ENCODE measurements around the gene CALU. TPM values are rescaled to one million over a fixed set of nuclear protein-coding genes. Genes with fewer than 3 reads are reported as not detected.

Gene CALU
- total and polyA plus RNA-seq, 2 experiments from 2014 or later, result 1,589 to 1,706 TPM

DNA sequence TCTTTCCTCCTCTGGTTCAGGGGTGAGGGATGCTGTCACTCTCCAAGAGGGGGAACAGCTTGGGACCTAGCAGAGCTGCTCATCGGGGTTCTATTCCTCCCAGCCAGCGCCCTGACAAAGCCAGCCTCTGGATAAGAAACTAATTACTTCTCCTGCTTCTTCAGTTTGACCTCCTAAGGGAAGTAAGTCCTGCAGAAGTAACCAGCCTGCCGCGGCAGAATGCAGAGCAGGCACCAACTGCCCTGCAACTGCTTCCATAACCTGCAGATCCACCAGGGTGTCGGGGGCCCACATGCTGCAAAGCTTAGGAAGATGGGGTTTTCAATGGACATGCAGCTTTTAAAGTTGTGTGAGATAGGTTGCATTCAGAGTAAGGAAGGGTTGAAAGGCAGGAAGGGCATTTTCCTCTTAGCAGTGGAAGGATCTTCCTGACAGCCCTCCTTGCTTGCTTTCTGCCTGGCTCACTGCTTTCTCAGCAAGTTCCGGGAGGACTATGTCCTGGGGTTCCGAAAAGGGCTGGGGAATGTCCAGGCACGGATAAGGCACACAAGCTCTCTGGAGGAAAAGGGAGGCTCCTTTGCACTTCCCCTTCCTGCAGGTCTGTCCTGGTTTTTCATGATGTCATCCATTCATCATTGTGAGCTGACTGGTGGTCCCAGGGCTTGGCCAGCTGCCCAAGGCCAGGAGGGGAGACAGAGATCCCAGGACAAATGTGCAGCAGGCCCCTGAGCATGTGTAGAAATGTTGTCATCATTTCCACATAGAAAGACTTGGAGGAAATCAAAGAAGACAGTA is 24.3 kb upstream of the CALU start:
- no peak overlapping the region for H3K4me3 ChIP-seq
- no peaks in the 10 kb centered on the region for H3K9me2 ChIP-seq (ENCODE audit: insufficient read depth)
- no peaks in the 10 kb centered on the region for H3K27me3 ChIP-seq (replicated peaks; ENCODE audit: insufficient read depth)
- no peaks in the 10 kb centered on the region for H3K79me2 ChIP-seq (ENCODE audit: insufficient read depth)
- WGBS, 2 experiments (ENCODE audit: low coverage in 1 of 2, low lambda C conversion rate in 2 of 2, missing lambda C conversion rate in 2 of 2), result 85% methylated on average over 8 of the region's 8 CpGs
- in situ Hi-C loops (cut with MboI), result no loop called here
- TF ChIP-seq EZH2phosphoT487 (IDR thresholded peaks at IDR 0.05; ENCODE audit: insufficient read depth, low read depth), result no peak
- no peak for TF ChIP-seq EZH2 (IDR thresholded peaks at IDR 0.05; ENCODE audit: insufficient read depth, poor library complexity, severe bottlenecking)
- H3K36me3 ChIP-seq (ENCODE audit: low read depth), result no peaks in the 10 kb centered on the region
- 0 out of 2 replicates have a peak, but pooled peaks cover 8% of the 10 kb centered on the region for H3K4me1 ChIP-seq (ENCODE audit: insufficient read depth)
- no peaks in the 10 kb centered on the region for H4K20me1 ChIP-seq (ENCODE audit: insufficient read depth)
- no peak overlapping the region for H3K9ac ChIP-seq
- no peaks in the 10 kb centered on the region for H3F3A ChIP-seq (ENCODE audit: insufficient read depth)
- H3K4me2 ChIP-seq (ENCODE audit: unreplicated experiment), result no peak overlapping the region
- no peaks in the 10 kb centered on the region for H3K9me3 ChIP-seq (ENCODE audit: low read depth)
- no peak for DNase-seq
- H2AFZ ChIP-seq, result no peak overlapping the region
- H3K27ac ChIP-seq, result no peak overlapping the region

GRCh38 chr7:128718967-128719642 is 20.1 kb upstream of the CALU start:
- Histone ChIP-seq H3K9me3 (ENCODE audit: low read depth) (no peaks in the 10 kb centered on the region), H3F3A (ENCODE audit: insufficient read depth) (no peaks in the 10 kb centered on the region), H4K20me1 (ENCODE audit: insufficient read depth) (no peaks in the 10 kb centered on the region), H3K79me2 (ENCODE audit: insufficient read depth) (no peaks in the 10 kb centered on the region), H3K4me3 (no peak overlapping the region), H3K9me2 (ENCODE audit: insufficient read depth) (no peaks in the 10 kb centered on the region), H3K36me3 (ENCODE audit: low read depth) (no peaks in the 10 kb centered on the region), H3K27me3 (replicated peaks; ENCODE audit: insufficient read depth) (no peaks in the 10 kb centered on the region), H2AFZ (no peak overlapping the region), H3K4me1 (ENCODE audit: insufficient read depth) (no peaks in the 10 kb centered on the region), H3K9ac (no peak overlapping the region), H3K4me2 (ENCODE audit: unreplicated experiment) (no peak overlapping the region), H3K27ac (no peak overlapping the region)
- in situ Hi-C loops (cut with MboI), result no loop called here
- TF ChIP-seq EZH2phosphoT487 (IDR thresholded peaks at IDR 0.05; ENCODE audit: insufficient read depth, low read depth) (no peak), EZH2 (IDR thresholded peaks at IDR 0.05; ENCODE audit: insufficient read depth, poor library complexity, severe bottlenecking) (no peak)
- 82 to 89% methylated on average over 6 of the region's 6 CpGs for WGBS, 2 experiments (ENCODE audit: low coverage in 1 of 2, low lambda C conversion rate in 2 of 2, missing lambda C conversion rate in 2 of 2)
- no peak for DNase-seq

- H3K4me3 ChIP-seq, result no peak overlapping the region
- TF ChIP-seq EZH2 (IDR thresholded peaks at IDR 0.05; ENCODE audit: insufficient read depth, poor library complexity, severe bottlenecking), result no peak
- TF ChIP-seq EZH2phosphoT487 (IDR thresholded peaks at IDR 0.05; ENCODE audit: insufficient read depth, low read depth), result no peak
- no peaks in the 10 kb centered on the region for H3K9me2 ChIP-seq (ENCODE audit: insufficient read depth)
- H3F3A ChIP-seq (ENCODE audit: insufficient read depth), result no peaks in the 10 kb centered on the region
- no peaks in the 10 kb centered on the region for H3K27me3 ChIP-seq (replicated peaks; ENCODE audit: insufficient read depth)
- no peak overlapping the region for H3K9ac ChIP-seq
- H2AFZ ChIP-seq, result no peak overlapping the region
- H3K79me2 ChIP-seq (ENCODE audit: insufficient read depth), result no peaks in the 10 kb centered on the region
- no peaks in the 10 kb centered on the region for H3K9me3 ChIP-seq (ENCODE audit: low read depth)
- H4K20me1 ChIP-seq (ENCODE audit: insufficient read depth), result no peaks in the 10 kb centered on the region
- no peak overlapping the region for H3K27ac ChIP-seq
- H3K4me1 ChIP-seq (ENCODE audit: insufficient read depth), result no peaks in the 10 kb centered on the region
- in situ Hi-C loops (cut with MboI), result no loop called here
- no peak for DNase-seq
- H3K36me3 ChIP-seq (ENCODE audit: low read depth), result no peaks in the 10 kb centered on the region
- no peak overlapping the region for H3K4me2 ChIP-seq (ENCODE audit: unreplicated experiment)
These were observed 17.8 kb upstream of the CALU start for GRCh38 chr7:128721376-128721775.

GRCh38 chr7:128724743-128725142 is 14.4 kb upstream of the CALU start:
- Histone ChIP-seq H3F3A (ENCODE audit: insufficient read depth) (no peaks in the 10 kb centered on the region), H3K27me3 (replicated peaks; ENCODE audit: insufficient read depth) (no peaks in the 10 kb centered on the region), H3K9ac (no peak overlapping the region), H3K27ac (no peak overlapping the region), H3K9me3 (ENCODE audit: low read depth) (no peaks in the 10 kb centered on the region), H3K36me3 (ENCODE audit: low read depth) (no peaks in the 10 kb centered on the region), H3K79me2 (ENCODE audit: insufficient read depth) (no peaks in the 10 kb centered on the region), H3K4me2 (ENCODE audit: unreplicated experiment) (no peak overlapping the region), H3K9me2 (ENCODE audit: insufficient read depth) (no peaks in the 10 kb centered on the region), H3K4me3 (no peak overlapping the region), H4K20me1 (ENCODE audit: insufficient read depth) (no peaks in the 10 kb centered on the region), H2AFZ (no peak overlapping the region), H3K4me1 (ENCODE audit: insufficient read depth) (no peaks in the 10 kb centered on the region)
- DNase-seq, result no peak
- WGBS, 2 experiments (ENCODE audit: low coverage in 1 of 2, low lambda C conversion rate in 2 of 2, missing lambda C conversion rate in 2 of 2), result 90 to 91% methylated on average over 5 of the region's 5 CpGs
- no peak for TF ChIP-seq EZH2 (IDR thresholded peaks at IDR 0.05; ENCODE audit: insufficient read depth, poor library complexity, severe bottlenecking)
- TF ChIP-seq EZH2phosphoT487 (IDR thresholded peaks at IDR 0.05; ENCODE audit: insufficient read depth, low read depth), result no peak
- in situ Hi-C loops (cut with MboI), result no loop called here

All from GM23248 (cell line).